HL-60/S4 treated with retinoic acid at 250 ng/mL for 4 days and 3 days (cell line): Measurements from ENCODE around the gene AKAP8L.

Experiments used
- in situ Hi-C: fragments of 300-500 bp; cut with MboI; formaldehyde crosslinking; loops from 2 replicates; pipeline ENCODE4 v1.7.0; 2022; ENCODE audit warnings: low sequenced_read_pairs

Gene AKAP8L, protein sequence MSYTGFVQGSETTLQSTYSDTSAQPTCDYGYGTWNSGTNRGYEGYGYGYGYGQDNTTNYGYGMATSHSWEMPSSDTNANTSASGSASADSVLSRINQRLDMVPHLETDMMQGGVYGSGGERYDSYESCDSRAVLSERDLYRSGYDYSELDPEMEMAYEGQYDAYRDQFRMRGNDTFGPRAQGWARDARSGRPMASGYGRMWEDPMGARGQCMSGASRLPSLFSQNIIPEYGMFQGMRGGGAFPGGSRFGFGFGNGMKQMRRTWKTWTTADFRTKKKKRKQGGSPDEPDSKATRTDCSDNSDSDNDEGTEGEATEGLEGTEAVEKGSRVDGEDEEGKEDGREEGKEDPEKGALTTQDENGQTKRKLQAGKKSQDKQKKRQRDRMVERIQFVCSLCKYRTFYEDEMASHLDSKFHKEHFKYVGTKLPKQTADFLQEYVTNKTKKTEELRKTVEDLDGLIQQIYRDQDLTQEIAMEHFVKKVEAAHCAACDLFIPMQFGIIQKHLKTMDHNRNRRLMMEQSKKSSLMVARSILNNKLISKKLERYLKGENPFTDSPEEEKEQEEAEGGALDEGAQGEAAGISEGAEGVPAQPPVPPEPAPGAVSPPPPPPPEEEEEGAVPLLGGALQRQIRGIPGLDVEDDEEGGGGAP

DNA sequence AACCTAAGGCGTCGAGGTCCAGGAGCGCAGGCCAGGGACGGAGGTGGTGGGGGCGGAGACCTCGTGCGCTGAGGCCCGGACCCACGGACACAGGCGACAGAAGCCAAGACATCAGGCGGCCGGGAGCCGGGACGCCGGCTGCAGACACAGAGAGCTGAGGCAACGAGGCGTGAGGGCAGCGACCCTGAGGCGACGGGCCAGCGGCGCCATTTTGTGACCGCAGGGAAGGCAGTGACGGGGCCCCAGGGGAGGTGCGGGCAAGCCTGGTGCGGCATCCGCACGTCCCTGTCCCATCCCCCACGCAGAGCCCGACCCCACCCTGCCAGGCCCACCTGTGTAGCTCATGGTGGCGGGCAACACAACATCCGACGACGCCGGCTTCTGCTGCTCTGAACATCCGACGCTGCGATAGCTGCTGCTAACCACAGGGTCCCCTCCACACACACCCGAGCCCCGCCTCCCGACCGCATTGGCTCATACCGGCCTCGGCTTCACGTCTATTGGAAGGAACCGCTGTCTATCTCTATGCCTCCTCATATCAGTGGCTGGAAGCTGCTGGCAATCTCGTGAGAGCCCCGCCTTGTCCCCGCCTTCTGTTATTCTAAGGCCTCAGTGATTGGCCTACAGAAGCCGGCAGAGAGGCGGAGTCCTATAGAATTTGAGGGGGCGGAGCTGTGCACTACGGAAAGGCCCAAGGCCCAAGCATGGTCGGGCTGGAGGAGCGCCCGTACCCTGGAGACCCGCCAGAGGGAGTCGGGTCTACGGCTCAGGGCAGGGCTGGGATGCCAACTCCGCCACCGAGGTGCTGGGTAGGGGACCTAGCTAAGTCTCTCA is at the start of gene AKAP8L:
Gene AKAP8L, minus strand, starts transcription at position 410 of the 834 bp plus-strand sequence. Its CDS starts 65 bp downstream, at position 345.
- in situ Hi-C loops, result no loop called here

DNA sequence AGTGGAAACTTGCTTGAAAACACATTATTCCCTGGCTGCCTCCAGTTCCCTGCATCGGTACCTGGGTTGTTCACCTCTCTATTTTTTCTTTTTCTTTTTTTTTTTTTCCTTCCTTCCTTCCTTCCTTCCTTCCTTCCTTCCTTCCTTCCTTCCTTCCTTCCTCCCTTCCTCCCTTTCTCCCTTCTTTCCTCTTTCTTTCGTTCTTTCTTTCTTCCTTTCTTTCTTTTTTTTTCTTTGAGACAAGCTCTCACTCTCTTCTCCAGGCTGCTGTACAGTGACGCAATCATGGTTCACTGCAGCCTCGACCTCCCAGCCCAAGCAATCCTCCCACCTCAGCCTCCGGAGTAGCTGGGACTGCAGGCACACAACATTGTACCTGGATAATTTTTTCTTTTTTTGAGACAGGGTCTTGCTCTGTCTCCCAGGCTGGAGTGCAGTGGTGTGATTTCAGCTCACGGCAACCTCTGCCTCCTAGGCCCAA is 49.0 kb upstream of the AKAP8L start:
- in situ Hi-C loops, result no loop called here

DNA sequence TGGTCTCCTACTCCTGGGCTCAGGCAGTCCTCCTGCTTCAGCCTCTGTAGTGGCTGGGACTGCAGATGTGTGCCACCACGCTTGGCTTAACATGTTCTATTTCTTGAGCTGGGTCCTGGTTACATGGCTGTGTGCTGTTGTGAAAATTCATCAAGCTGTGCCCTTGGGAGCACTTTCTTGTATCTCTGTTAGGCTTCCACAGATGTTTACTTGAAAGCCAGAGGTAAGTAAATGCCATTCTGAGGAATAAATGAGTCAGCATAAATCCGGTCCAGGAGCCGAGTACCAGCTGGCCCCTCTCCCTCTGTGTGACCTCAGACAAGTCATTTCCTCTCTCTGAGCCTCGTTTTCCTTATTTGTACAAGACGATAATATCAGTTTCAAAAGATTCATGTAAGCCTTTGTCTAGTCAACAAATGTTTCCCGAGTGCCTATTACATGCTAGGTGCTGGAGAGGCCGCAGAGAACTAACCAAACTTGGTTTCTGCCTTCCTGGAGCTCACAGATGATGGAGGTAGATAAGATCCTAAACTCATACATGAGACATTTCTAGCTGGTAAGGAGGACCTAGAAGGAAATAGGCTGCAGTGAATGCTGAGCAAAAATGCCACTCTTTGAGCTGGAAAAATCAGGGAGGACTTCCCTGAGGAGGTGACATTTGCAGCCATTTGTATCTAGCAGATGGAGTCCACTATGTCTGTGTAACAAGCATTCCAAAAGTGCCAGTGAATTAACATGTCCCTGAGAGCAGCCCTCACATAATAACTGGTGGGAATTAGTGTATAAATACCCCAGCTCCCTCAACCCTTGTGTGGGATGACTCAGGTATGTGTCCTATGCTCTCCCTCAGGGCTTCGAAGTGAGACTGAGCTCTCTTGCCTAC is 48.3 kb upstream of the AKAP8L start:
- in situ Hi-C loops, result no loop called here

DNA sequence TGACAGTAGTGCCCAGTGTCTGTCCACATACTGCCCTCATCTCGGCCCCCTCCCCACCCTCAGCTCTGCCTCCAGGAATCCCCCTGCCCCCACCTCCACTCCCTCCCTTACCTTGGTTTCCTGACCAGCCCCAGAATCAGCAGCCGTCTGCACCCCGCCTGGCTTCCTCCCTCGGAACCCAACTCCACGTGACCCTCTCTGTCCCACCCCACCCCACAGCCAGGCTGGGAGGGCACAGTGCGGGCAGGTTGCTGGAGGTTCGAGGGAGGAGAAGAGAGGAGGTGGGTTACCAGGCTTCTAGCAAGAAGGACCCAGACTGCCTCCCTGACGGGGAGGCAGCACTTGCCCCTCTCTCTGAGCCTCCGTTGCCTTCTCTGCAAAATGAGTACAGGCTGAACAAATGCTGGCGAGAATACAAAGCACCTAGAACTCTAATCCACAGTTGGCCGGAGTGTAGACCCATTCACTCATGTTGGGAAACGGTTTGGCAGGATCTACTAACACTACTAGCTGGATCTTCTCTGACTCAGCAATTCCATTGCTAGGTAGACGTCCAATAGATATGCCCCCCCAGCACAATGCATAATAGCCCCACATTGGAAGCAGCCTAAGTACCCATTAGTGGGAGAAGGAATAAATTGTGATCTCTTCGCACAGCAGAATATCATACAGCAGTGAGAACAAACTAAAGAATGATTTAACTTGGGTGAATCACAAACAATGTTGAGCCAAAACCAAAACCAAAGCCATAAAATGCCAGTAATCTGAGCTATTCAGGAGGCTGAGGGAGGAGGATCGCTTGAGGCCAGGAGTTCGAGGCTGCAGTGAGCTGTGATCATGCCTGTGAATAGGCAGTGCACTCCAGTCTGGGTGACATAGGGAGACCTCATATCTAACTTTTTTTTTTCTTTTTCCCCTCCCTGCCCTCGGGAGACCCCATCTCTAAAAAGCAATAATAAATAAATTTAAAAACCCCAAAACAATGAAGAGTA is 45.9 kb upstream of the AKAP8L start, which contains the start of gene RASAL3:
Gene RASAL3, minus strand, starts transcription at position 151 of the 992 bp plus-strand sequence. CDS start 186 bp downstream, outside the sequence.
- in situ Hi-C loops, result no loop called here

DNA sequence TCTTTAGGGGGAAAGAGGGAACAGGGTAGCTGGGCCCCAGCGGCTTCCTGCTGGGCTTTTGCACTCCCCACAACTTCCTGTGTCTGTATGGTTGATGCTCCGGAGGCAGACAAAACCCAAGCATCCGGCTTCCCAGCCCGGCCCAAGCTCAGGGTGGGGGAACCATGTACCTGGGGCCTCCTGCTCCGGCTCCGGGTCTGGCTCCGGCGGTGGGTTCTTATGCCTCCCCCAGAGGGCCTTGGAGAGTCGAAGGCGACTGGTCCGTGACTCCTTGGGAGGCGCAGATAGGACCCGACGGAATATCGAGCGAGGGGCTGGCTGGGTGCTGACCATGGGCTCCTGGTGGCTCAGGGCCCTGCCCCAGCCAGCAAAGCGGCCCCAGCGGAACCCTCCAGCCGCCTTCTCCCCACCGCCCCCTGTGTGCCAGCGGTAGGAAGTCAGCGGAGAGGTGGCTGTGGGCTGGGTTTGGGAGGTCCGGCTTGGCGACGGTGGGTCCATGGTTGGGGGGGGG is 45.1 kb upstream of the AKAP8L start:
- in situ Hi-C loops, result no loop called here

DNA sequence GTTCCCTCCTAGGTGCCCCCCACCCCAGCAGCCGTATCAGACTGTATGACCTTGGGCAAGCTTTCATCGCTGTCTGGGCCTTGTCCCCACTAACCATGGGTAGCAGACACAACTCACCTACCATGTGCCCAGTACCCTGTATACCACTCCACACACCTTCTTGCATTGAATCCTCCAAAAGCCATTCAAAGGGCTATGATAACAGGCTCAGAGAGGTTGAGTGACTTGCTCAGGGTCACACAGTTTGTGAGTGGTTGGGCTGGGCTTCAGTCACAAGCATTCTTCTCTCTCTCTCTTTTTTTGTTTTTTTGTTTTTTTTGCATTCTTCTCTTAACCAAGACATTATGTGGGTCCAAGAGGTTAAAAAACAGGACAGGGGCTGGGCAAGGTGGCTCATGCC is 42.9 kb upstream of the AKAP8L start:
- in situ Hi-C loops, result no loop called here

DNA sequence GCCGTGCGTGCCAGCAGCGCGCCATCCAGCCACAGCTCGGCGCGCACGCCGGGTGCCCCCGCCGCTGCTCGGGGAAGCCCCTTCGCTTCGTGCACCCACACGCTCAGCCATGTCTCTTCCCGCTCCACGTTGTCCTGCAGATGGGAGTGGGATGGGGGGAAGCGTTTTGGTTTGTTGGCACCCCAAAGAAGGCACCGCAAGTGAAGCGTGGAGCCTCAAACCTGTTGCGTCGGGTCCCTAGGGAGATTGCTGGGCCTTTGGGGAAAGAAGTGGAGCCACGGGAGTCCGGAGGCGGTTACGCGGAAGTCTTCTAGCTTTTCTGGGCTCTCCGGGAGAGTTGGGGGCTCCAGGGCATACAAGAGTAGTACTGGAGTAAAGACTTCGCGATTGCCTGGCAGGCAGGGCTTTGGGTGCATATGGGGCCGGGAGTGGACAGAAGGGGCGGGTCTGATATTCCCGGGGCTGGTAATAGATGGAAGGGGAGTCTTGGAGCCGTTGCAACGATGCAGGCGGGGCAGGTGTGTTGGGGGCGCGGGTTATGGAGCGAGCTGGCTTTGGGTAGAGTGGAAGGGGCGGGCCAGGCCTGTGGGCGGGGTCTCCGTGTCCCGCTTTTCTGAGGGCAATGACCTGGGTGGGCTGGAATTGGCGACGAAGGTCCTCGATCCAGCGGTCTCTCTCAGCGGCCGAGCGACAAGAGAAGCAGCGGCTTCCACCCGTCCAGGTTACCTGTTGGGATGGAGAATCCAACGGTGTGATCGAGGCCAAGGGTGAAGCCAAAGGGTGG is 39.1 kb upstream of the AKAP8L start:
- in situ Hi-C loops, result no loop called here

DNA sequence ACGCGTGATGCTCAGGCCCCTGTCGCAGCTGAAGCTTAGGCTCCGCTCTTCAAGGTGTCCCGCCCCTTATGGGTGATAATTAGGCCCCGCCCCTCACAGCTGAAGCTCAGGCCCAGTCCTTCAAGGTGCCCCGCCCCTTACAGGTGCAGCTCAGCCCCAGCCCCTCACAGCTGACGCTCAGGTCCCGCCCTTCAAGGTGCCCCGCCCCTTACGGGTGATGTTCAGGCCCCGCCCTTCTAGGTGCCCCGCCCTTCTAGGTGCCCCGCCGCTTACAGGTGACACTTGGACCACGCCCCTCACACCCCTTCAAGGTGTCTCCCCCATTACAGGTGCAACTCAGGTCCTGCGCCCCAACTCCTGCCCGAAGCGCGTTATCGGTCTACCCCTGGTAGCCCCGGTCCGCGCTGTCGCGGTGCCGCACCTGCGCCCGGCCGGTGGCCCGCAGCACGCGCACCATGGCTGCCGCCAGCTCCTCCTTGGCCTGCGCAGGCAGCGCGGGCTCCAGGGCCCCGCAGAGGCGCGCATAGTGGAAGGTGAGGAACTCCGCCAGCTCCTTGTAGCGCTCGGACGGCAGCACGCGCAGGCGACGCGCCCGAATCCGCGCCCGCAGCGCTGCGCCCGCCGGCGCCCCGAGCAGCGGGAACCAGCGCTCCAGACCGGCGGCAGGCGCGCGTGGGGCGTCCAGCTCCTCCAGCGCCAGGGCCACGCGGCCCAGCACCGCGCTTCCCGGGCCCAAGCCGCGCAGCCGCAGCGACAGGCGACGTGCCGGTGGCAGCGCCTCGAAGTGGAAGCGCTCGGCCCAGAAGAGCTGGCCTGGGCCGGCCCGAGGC is 38.3 kb upstream of the AKAP8L start:
- in situ Hi-C loops, result no loop called here

DNA sequence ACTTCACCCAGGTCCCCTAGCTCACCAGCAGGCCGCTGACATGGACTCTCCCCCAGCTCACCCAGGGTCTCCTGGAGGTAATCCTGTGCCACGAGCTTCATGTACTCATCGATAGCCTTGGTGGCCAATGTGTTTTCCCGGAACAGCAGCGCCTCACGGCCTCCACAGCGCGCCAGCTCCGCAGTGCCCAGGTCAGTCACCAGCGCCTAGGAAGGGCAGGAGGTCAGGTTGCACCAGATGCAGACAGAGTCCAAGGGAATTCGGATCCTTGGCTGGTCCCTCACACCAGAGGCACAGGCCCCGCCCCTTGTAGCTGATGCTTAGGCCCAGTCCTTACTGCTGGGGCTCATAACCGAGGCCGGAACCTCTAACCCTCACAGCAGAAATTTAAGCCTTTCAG is 37.7 kb upstream of the AKAP8L start:
- in situ Hi-C loops, result no loop called here

DNA sequence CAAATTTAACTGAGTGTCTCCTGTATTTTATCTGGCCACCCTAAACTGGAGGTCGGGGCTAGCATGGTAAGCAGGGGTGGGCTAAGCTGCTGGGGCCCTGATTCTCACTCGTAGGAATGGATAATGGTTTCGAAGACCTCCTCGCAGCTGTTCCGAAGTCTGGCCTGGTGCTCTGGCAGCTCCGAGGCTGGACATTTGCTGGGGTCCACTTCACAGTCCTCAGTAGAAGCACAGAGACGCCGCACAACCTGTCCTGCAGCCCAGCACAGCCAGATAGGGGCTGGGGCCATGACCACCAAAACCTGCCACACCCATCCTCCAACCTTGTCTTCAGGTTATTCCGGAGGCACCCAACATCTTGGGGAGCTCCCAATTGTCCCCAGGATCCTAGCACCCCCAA is 37.2 kb upstream of the AKAP8L start:
- in situ Hi-C loops, result no loop called here

DNA sequence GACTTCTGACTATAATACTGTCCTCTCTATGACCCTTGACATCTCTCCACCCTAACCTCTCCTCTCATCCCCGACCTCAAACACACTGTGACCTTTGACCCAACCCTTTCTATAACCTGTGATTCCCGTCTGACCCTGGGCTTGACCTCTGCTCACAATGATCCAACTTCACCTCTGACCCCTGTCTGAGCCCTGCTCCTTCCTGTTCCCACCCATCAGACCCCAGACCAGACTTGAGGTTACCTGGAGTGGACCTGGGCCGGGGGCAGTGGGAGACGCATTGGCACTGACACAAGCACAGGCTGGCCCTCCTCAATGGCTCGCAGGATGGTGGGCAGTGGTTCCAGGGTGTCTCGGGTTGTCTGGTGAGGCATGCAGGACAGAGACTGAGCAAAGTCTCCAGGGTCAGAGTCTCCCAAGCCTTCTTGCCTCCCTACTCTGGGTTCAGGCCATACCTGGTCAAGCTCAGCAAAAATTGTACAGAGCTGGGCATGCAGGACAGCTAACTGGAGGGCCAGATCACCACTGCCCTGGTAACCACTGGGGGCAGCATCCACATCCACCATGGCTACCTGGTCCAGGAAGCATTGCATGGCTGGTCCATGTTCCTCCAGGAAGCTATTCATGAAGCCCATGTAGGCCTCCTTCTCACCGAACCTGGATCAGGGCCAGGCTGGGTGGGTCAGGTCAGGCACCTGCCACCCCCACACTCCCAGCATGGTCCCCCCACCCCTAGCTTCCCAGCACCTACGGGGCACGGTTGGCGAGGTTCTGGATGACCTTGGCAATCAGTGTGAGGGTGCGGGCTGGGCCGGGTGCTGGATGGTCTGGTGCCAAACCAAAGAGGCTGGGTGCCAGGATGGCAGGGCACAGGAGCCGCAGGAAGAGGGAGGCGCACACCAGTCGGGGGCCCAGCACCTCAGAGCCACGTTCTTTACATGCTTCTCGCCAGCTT is 35.4 kb upstream of the AKAP8L start:
- in situ Hi-C loops, result no loop called here

DNA sequence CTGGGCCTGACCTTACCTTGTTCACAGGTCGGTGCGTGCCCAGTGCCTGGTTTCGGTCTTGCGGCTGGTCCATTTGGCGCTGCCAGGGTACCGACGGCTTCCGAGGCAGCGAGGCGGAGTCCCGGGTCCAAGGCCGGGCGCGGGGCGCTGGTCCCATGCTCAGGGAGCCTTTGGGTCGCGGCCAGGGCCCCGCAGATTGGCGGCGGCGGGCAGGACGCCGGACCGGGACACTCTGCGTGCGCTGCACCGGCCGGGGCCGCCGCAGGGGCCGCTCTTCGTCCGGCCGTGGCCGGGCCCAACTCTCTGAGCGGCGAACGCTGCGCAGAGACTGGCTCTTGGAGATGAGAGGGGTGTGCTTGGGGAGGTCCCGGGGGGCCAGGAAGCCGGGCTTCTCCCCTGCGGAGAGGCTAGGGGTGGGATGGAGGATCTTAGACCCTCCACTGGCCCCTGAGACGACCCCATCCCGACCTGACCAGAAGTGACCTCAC is 34.3 kb upstream of the AKAP8L start:
- in situ Hi-C loops, result no loop called here

DNA sequence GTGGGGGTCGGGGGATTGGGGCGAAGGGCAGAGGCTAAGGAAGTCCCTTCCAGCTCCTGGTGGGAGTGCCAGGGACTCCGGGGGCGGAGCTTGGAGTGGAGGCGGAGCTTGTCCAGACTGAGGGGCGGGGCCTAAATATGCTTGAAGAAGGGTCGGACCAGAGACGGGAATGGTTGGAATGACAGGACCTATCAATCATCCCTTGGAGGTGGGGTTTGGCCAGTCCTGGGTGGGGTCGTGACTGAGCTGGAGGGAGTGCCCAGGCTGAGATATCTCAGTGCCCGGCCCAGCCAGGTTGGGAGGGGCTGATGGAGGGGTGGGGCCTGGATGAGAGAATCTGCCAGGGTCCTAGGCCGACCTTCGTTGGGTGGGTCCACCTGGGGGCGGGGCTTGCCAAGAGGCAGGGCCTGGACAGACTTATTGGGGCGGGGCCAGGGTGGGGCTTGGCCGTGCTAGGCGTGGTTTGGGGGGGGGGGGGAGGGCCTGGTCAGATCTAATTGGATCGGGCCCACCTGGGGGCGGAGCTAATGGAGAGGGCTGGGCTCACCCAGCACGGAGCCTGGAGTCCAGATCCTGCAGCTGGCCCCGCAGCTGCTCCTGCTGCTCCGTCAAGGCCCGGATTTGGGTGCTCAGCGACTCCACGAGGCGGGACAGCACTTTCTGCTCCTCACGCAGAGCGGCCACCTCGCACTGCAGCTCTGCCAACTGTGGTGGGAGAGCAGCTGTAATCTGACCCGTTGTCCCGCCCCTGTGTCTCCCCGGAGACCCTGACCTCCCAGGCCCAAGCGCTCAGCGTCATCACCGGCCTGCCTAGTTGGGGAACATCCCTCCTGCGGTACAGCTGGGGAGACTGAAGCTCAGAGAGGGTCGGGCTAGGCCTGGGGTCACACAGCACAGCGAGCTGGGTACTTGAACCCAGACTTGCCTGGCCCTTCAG is 33.6 kb upstream of the AKAP8L start:
- in situ Hi-C loops, result no loop called here

DNA sequence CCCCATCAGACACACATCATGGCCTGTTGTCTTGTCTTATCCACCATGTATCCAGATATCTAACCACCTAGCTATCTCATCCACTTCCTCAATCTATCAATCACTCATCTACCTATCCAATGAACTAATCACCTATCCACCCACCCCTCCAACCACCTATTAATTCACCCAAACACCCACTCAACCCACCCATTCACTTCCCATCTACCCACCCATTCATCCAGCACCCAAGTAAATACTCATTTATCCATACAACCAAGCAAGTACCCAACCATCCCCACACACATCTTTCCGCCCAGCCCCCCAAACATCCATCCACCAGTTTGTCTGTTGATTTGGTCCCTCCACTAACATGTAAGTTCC is 31.7 kb upstream of the AKAP8L start:
- in situ Hi-C loops, result no loop called here
